GM21786 (cell line): Measurements from ENCODE around the gene ANGPTL1.

Experiments used
- ATAC-seq: cut with Tn5 transposase; IDR thresholded peaks from one replicate; pipeline ENCODE4 v1.9.1; 2021; ENCODE audit not compliant: unreplicated experiment

ANGPTL1 gene, protein sequence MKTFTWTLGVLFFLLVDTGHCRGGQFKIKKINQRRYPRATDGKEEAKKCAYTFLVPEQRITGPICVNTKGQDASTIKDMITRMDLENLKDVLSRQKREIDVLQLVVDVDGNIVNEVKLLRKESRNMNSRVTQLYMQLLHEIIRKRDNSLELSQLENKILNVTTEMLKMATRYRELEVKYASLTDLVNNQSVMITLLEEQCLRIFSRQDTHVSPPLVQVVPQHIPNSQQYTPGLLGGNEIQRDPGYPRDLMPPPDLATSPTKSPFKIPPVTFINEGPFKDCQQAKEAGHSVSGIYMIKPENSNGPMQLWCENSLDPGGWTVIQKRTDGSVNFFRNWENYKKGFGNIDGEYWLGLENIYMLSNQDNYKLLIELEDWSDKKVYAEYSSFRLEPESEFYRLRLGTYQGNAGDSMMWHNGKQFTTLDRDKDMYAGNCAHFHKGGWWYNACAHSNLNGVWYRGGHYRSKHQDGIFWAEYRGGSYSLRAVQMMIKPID

DNA sequence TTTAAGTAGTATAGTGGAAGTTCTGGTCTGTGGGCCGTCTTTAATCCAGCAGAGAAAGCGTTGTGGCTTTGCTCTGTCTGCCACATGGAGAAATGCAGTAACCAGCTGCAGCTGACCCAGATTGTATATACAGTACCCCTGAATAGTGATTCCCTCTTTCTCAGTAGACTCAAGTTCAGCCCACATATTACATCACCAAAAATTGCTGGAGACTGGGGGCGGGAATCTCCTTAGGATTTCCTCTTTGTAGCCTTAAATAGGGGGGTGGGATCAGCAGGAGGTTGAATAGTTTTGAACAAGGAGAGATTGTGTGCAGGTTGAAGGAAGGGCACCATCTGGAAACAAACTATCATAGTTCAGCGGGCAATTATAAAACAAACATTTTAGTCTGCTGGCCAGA lies at the start of gene ANGPTL1:
TSS of gene ANGPTL1 (minus strand) at position 134 of the 400 bp plus-strand sequence. CDS start 5,301 bp downstream, outside the sequence.
- no peak for ATAC-seq

GRCh38 chr1:178919581-178919980 lies 48.7 kb upstream of the ANGPTL1 start:
- ATAC-seq, result no peak

DNA sequence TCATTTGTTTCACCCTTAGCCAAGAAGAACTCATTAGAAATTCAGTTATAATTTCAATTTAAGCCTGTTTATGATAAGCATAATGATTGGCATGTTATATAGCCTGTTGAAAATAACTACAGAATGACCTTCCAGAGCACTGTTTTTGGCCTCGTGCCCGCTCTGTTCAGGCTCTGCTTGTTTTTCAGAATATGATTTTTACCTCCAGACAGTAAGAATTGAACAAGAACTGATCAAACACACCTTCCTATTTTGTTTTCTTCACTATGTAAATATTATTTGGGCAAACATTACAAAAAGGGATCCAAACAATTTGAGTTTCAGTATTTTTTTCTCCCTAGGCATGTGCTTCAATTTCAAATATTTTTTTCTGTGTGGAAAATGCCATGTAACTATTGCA lies 48.1 kb upstream of the ANGPTL1 start:
- no peak for ATAC-seq

GRCh38 chr1:178918308-178918707 lies 47.4 kb upstream of the ANGPTL1 start:
- no peak for ATAC-seq

DNA sequence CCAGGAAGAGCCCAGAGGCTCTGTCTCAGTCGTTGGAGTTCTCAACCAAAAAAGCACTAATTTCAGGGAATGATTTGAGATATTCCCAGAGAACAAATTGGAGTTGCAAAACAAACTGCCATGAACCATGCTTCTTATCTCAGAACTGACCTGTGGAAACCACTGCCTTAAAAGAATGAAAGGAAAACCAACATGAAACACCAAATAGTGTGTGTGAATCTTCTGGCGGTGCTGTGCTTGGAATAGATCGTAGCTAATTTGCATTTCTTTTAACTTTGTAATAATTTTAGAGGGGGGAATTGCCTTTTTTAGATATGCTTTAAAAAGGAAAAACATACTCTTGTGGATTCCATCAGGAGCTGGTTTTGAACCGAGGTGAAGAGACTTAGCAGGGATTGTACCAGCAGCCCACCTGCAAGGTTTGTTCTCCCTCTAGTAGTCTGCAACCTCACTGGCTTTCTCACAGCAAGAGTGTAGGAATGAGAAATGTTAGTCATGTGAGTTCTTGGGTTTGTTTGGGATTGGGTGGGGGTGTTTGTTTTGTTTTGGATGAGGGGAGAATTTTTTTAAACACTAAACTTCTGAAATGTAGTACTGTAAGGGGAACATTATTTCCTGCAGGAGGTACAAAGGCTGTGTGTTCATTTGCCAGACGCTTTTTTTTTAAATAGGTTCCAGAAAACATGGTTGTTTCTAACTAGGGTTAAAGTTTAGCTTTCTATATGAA lies 45.7 kb upstream of the ANGPTL1 start:
- no peak for ATAC-seq

- no peak for ATAC-seq
These were observed 41.7 kb upstream of the ANGPTL1 start for GRCh38 chr1:178912597-178912996.

DNA sequence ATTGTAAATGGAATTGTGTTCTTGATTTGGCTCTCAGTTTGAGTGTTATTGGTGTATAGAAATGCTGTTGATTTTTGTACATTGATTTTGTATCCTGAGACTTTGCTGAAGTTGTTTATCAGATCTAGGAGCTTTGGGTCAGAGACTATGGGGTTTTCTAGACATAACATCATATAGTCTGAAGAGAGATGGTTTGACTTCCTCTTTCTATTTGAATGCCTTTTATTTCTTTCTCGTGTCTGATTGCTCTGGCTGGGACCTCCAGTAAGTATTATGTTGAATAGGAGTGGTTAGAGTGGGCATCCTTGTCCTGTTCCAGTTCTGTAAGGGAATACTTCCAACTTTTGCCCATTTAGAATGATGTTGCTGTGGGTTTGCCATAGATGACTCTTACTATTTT lies 39.1 kb upstream of the ANGPTL1 start:
- no peak for ATAC-seq

DNA sequence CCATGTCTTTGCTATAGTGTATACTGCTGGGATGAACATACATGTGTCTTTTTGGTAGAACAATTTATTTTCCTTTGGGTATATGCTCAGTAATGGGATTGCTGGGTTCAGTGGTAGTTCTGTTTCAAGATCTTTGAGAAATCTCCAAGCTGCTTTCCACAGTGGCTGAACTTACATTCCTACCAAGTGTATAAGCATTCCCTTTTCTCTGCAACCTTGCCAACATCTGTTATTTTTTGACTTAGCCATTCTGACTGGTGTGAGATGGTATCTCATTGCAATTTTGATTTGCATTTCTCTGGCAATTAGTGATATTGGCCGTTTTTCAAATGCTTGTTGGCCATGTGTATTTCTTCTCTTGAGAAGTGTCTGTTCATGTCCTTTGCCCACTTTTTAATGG lies 37.5 kb upstream of the ANGPTL1 start:
- no peak for ATAC-seq

- ATAC-seq, result no peak
These were observed 30.7 kb upstream of the ANGPTL1 start for GRCh38 chr1:178901482-178902125.

- no peak for ATAC-seq
These were observed 28.5 kb upstream of the ANGPTL1 start for GRCh38 chr1:178899402-178899801.

DNA sequence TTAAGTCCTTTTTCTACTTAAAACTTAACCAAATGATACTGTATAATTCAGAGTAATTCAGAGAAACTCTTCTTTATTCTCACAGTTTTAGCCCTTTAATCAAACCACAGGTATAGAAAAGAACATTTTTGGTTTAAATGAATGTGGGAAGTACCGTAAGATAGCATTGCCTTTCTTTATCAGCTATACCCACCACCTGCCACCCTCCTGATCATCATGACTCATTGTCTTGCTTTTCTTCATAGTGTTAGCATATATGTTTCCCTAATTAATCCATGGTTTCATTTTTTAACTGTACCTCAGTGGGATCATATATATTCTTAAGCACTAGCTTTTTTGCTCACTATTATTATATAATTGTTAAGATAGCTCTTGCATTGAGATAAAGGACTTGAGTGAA lies 27.5 kb upstream of the ANGPTL1 start:
- ATAC-seq, result no peak

GRCh38 chr1:178895928-178896327 lies 25.1 kb upstream of the ANGPTL1 start:
- ATAC-seq, result no peak

GRCh38 chr1:178886551-178886950 lies 15.7 kb upstream of the ANGPTL1 start:
- no peak for ATAC-seq

- no peak for ATAC-seq
These were observed 15.0 kb upstream of the ANGPTL1 start for GRCh38 chr1:178885869-178886268.

- ATAC-seq, result no peak
These were observed 11.1 kb upstream of the ANGPTL1 start for GRCh38 chr1:178881950-178882349.

GRCh38 chr1:178877896-178878295 lies 7.0 kb upstream of the ANGPTL1 start:
- ATAC-seq, result no peak

- ATAC-seq, result no peak
These were observed 5.1 kb upstream of the ANGPTL1 start for GRCh38 chr1:178875936-178876335.

GRCh38 chr1:178874966-178875365 lies 4.1 kb upstream of the ANGPTL1 start:
- no peak for ATAC-seq

- ATAC-seq, result no peak
These were observed 859 bp upstream of the ANGPTL1 start for GRCh38 chr1:178871551-178872320.

DNA sequence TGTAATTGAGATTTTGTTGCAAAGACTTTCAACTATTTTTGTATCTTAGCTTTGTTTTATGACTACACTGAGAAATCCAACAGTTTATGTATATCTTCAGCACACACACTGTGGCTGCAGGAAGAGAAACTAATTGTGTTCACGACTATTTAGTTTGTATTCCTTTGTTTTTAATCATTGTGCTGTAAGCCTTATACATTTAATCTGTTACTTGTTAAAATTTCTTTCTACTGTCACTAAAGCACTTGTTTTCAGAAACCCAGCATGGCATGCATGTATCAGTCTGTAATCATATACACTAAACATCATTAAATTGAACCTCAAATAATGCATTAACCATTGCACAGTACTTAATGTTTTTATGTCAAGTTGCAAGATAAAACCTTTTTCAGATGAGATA lies 656 bp downstream of the ANGPTL1 start:
- no peak for ATAC-seq

GRCh38 chr1:178869119-178869697 lies 1.7 kb downstream of the ANGPTL1 start:
- no peak for ATAC-seq
